SK-N-SH (cell line): ENCODE results near the gene ATP2B3. TPM values are rescaled to one million over a fixed set of nuclear protein-coding genes. Genes with fewer than 3 reads are reported as not detected.

Experiments
- CTCF ChIA-PET: fragments of 300-600, 350-600 bp; formaldehyde crosslinking; extraction: SDS; loops from one replicate; lab custom pipeline; 2021; lab: Yijun Ruan, JAX
- POLR2A ChIA-PET: fragments of 350-600 bp; sonication (Branson Sonifier 250); formaldehyde crosslinking; extraction: SDS; loops from one replicate; lab custom pipeline; 2020; ENCODE audit warnings: antibody characterized with exemption, inconsistent platforms; lab: Yijun Ruan, JAX
- DNase-seq: peaks from one replicate; pipeline ENCODE4 v3.0.0; 2012
- H2AFZ ChIP-seq: fragments of 200-600 bp; sonication (generic); 2 replicates; pipeline ENCODE4 v1.8.1; 2016; ENCODE audit warnings: antibody characterized with exemption, mild to moderate bottlenecking, low read depth
- H3F3A ChIP-seq: fragments of 200-600 bp; sonication (generic); replicated peaks from 2 replicates; pipeline ENCODE3; 2016; ENCODE audit warnings: antibody characterized with exemption, mild to moderate bottlenecking; ENCODE audit not compliant: insufficient read depth
- H3K27ac ChIP-seq, 2 experiments: fragments of 200-500 bp in 1 of 2; fragments of 200-600 bp in 1 of 2; sonication (Bioruptor generic) in 1 of 2; sonication (generic), shearing (Covaris generic) in 1 of 2; 2 replicates each; pipeline versions ENCODE4 v1.5.1 to v1.6.1; 2014 to 2016; ENCODE audit warnings: low read depth in 2 of 2, inconsistent platforms in 1 of 2, low read length in 1 of 2, mild to moderate bottlenecking in 1 of 2, mixed read lengths in 1 of 2
- H3K27me3 ChIP-seq: fragments of 200-600 bp; sonication (generic), shearing (Covaris generic); 2 replicates; pipeline ENCODE4 v1.6.1; 2016; ENCODE audit warnings: mixed run types; ENCODE audit not compliant: insufficient read depth
- H3K36me3 ChIP-seq, 2 experiments: fragments of 200-500 bp in 1 of 2; fragments of 200-600 bp in 1 of 2; sonication (Bioruptor generic) in 1 of 2; sonication (generic) in 1 of 2; replicated peaks in 1 of 2; 2 replicates each; pipeline versions ENCODE3 to v1.5.1; 2014 to 2016; ENCODE audit warnings: low read length in 1 of 2, mild to moderate bottlenecking in 1 of 2; ENCODE audit not compliant: insufficient read depth in 2 of 2, control insufficient read depth in 1 of 2
- H3K4me1 ChIP-seq, 2 experiments: fragments of 200-500 bp in 1 of 2; fragments of 200-600 bp in 1 of 2; sonication (Bioruptor generic) in 1 of 2; sonication (generic), shearing (Covaris generic) in 1 of 2; 2 replicates each; pipeline versions ENCODE4 v1.5.1 to v1.6.1; 2014 to 2016; ENCODE audit warnings: low read depth in 1 of 2, low read length in 1 of 2, mixed run types in 1 of 2; ENCODE audit not compliant: insufficient read depth in 2 of 2, control insufficient read depth in 1 of 2
- H3K4me2 ChIP-seq: fragments of 200-600 bp; sonication (generic), shearing (Covaris generic); 2 replicates; pipeline ENCODE4 v1.6.1; 2017; ENCODE audit warnings: mixed run types
- H3K4me3 ChIP-seq, 2 experiments: fragments of 200-500 bp in 1 of 2; fragments of 200-600 bp in 1 of 2; sonication (Bioruptor generic) in 1 of 2; sonication (generic), shearing (Covaris generic) in 1 of 2; 2 replicates each; pipeline versions ENCODE4 v1.5.1 to v1.8.1; 2014 to 2016; ENCODE audit warnings: low read depth in 2 of 2, inconsistent platforms in 1 of 2, low read length in 1 of 2, mild to moderate bottlenecking in 1 of 2, mixed read lengths in 1 of 2, moderate library complexity in 1 of 2
- H3K79me2 ChIP-seq: fragments of 200-600 bp; sonication (generic); 2 replicates; pipeline ENCODE4 v1.8.1; 2017; ENCODE audit warnings: mild to moderate bottlenecking; ENCODE audit not compliant: insufficient read depth
- H3K9ac ChIP-seq: fragments of 200-600 bp; sonication (generic); 2 replicates; pipeline ENCODE4 v1.6.1; 2017; ENCODE audit warnings: mixed run types
- H3K9me2 ChIP-seq: fragments of 200-600 bp; sonication (generic); 2 replicates; pipeline ENCODE4 v1.6.1; 2017; ENCODE audit warnings: mixed run types
- H3K9me3 ChIP-seq: fragments of 200-600 bp; sonication (generic); 2 replicates; pipeline ENCODE4 v1.6.1; 2017; ENCODE audit warnings: mixed run types, mild to moderate bottlenecking, moderate library complexity
- H4K20me1 ChIP-seq: fragments of 200-600 bp; sonication (generic); 2 replicates; pipeline ENCODE4 v1.6.1; 2017; ENCODE audit warnings: mild to moderate bottlenecking, mixed run types; ENCODE audit not compliant: insufficient read depth
- CHD2 ChIP-seq: fragments of 150-350 bp; IDR thresholded peaks from 2 replicates; pipeline ENCODE4 v1.6.1; 2018; ENCODE audit warnings: low read length; ENCODE audit not compliant: partially characterized antibody
- CTCF ChIP-seq: fragments of 200-600 bp; sonication (generic); IDR thresholded peaks from 2 replicates; pipeline ENCODE4 v1.6.1; 2017; ENCODE audit warnings: antibody characterized with exemption, mild to moderate bottlenecking, moderate library complexity
- ELF1 ChIP-seq: IDR thresholded peaks from 2 replicates; pipeline ENCODE4 v1.4.0; 2012
- EZH2phosphoT487 ChIP-seq: fragments of 200-600 bp; sonication (generic); IDR thresholded peaks from 2 replicates; pipeline ENCODE4 v1.6.1; 2017; ENCODE audit warnings: low read depth, mixed run types, mild to moderate bottlenecking, antibody characterized with exemption, moderate library complexity, borderline replicate concordance
- FOXJ3 ChIP-seq: sonication (generic); formaldehyde crosslinking; IDR thresholded peaks from 2 replicates; pipeline ENCODE4 v1.5.1; 2020; ENCODE audit warnings: mild to moderate bottlenecking, missing genetic modification reagents
- IRF3 ChIP-seq: fragments of 150-350 bp; IDR thresholded peaks from 2 replicates; pipeline ENCODE4 v1.6.1; 2016; ENCODE audit warnings: mild to moderate bottlenecking, low read depth, low read length
- MXI1 ChIP-seq: IDR thresholded peaks from 2 replicates; pipeline ENCODE4 v1.6.1; 2012; ENCODE audit warnings: mild to moderate bottlenecking, low read depth, low read length, improper control_type of control experiment
- NRF1 ChIP-seq: IDR thresholded peaks from 2 replicates; pipeline ENCODE4 v1.6.1; 2012; ENCODE audit warnings: low read depth, mild to moderate bottlenecking, low read length
- POLR2AphosphoS5 ChIP-seq: IDR thresholded peaks from 2 replicates; pipeline ENCODE4 v1.6.1; 2012; ENCODE audit warnings: low read depth, low read length
- RCOR1 ChIP-seq: fragments of 150-350 bp; IDR thresholded peaks from 2 replicates; pipeline ENCODE4 v1.6.1; 2017; ENCODE audit warnings: antibody characterized with exemption, low read length
- REST ChIP-seq: IDR thresholded peaks from 2 replicates; pipeline ENCODE4 v1.6.1; 2012; ENCODE audit warnings: mild to moderate bottlenecking, low read depth, low read length, moderate library complexity
- RFX5 ChIP-seq: IDR thresholded peaks from 2 replicates; pipeline ENCODE4 v1.6.1; 2012; ENCODE audit warnings: mild to moderate bottlenecking, improper control_type of control experiment, low read length
- SMC3 ChIP-seq: IDR thresholded peaks from 2 replicates; pipeline ENCODE4 v1.6.1; 2012; ENCODE audit warnings: low read depth, low read length, improper control_type of control experiment
- TAF1 ChIP-seq: IDR thresholded peaks from 2 replicates; pipeline ENCODE4 v1.6.1; 2012; ENCODE audit warnings: low read depth, mild to moderate bottlenecking, low read length, moderate library complexity, borderline replicate concordance
- TCF12 ChIP-seq: IDR thresholded peaks from 2 replicates; pipeline ENCODE4 v1.4.0; 2012
- TEAD4 ChIP-seq: IDR thresholded peaks from 2 replicates; pipeline ENCODE4 v1.4.0; 2012; ENCODE audit warnings: mild to moderate bottlenecking, borderline replicate concordance; ENCODE audit not compliant: insufficient read depth
- USF2 ChIP-seq: fragments of 150-350 bp; IDR thresholded peaks from 2 replicates; pipeline ENCODE4 v1.6.1; 2017; ENCODE audit warnings: antibody characterized with exemption, low read length, low read depth, borderline replicate concordance
- ZBTB33 ChIP-seq: IDR thresholded peaks from 2 replicates; pipeline ENCODE4 v1.4.0; 2012; ENCODE audit warnings: low read depth, borderline replicate concordance
- WGBS: methylation state at CpG from one replicate; pipeline ENCODE4 v1.1.6; 2017; ENCODE audit warnings: low lambda C conversion rate; 5-methylcytosine and 5-hydroxymethylcytosine counted together
- polyA plus RNA-seq, 3 experiments: library from polyadenylated mRNA; depleted of rRNA; stranded (reverse); fragments of >200 nt; gene quantifications; 2 replicates each; pipeline ENCODE4 v1.2.3, GENCODE V29; 2012

The ATP2B3 gene
- polyA plus RNA-seq, 1 of the 3 experiments (the other 2 are of a cell fraction): 0.16 TPM

- TF ChIP-seq SMC3 (peak; percentile 92), TAF1 (no peak), POLR2AphosphoS5 (no peak), USF2 (no peak), MXI1 (0 out of 2 replicates have a peak, but pooled peaks have one; percentile 48), TEAD4 (no peak), ZBTB33 (no peak), TCF12 (no peak), EZH2phosphoT487 (no peak)
These were observed 46.8 kb upstream of the ATP2B3 start, which contains the start of gene HAUS7 (continued) for GRCh38 chrX:153470411-153471363.

- Histone ChIP-seq H3F3A (no peaks in the 10 kb centered on the region), H3K27me3 (no peaks in the 10 kb centered on the region), H3K4me1 (peaks cover 8 to 26% of the 10 kb centered on the region in 2 experiments; a peak in 2 of 4 replicates), H3K36me3 (peaks cover 0 to 2% of the 10 kb centered on the region in 2 experiments), H3K9ac (no peak overlapping the region), H3K9me2 (no peaks in the 10 kb centered on the region), H3K9me3 (no peaks in the 10 kb centered on the region), H3K27ac (peak overlapping the region in 1 of 2 experiments; percentile 33; a peak in 2 of 4 replicates), H3K4me3 (no peak overlapping the region), H3K4me2 (no peak overlapping the region), H3K79me2 (peaks cover 11% of the 10 kb centered on the region), H4K20me1 (no peaks in the 10 kb centered on the region), H2AFZ (0 out of 2 replicates have a peak overlapping the region, but pooled peaks have one; percentile 35)
- 56% methylated on average over 8 of the region's 11 CpGs for WGBS
- no peak for DNase-seq
- no peak for TF ChIP-seq NRF1
- TF ChIP-seq CHD2: no peak
- TF ChIP-seq RCOR1: no peak
- no peak for TF ChIP-seq ELF1
- TF ChIP-seq CTCF: no peak
- no peak for TF ChIP-seq RFX5
- no peak for TF ChIP-seq REST
- no peak for TF ChIP-seq IRF3
- no peak for TF ChIP-seq TAF1
- TF ChIP-seq TEAD4: no peak
- no peak for TF ChIP-seq FOXJ3 (CRISPR knock-in tag)
- ChIA-PET CTCF (interaction anchor here (0.6 to 11.6 kb wide), 27 partner anchors 8 to 530 kb away, joined by 3 to 203 read pairs (median 6); partner anchors contain the start of gene BGN), POLR2A (interaction anchor here (1.3 kb wide), 1 partner anchor 35 kb away, joined by 4 read pairs; no protein-coding TSS in a partner anchor)
These were observed 45.7 kb upstream of the ATP2B3 start for GRCh38 chrX:153471663-153472280.
